ENCODE results near the gene MSX2. TPM values are rescaled to one million over a fixed set of nuclear protein-coding genes. Genes with fewer than 3 reads are reported as not detected.
A peak's percentile ranks its signal among the peaks of the same experiment; 100 is the strongest.

MSX2 gene
- total RNA-seq, 1 donor, result 2.2 TPM

GRCh38 chr5:174721530-174722432 lies 2.6 kb upstream of the MSX2 start:
- no peak overlapping the region for H2AFZ ChIP-seq (ENCODE audit: low read length)
- H3K4me1 ChIP-seq (ENCODE audit: insufficient read depth, low read length), result no peaks in the 10 kb centered on the region
- H3K9me3 ChIP-seq (ENCODE audit: low read depth, low read length), result no peaks in the 10 kb centered on the region
- H3K79me2 ChIP-seq (ENCODE audit: insufficient read depth, low read length), result no peaks in the 10 kb centered on the region
- TF ChIP-seq CTCF (IDR thresholded peaks at IDR 0.05; ENCODE audit: extremely low read depth, low read depth, low read length), result no peak
- peaks cover 49% of the 10 kb centered on the region for H3K27me3 ChIP-seq (ENCODE audit: insufficient read depth, low read length)
- H4K20me1 ChIP-seq (ENCODE audit: insufficient read depth, low read length), result no peaks in the 10 kb centered on the region
- no peak overlapping the region for H3K4me2 ChIP-seq (ENCODE audit: insufficient read depth, low read length)
- H3K36me3 ChIP-seq (ENCODE audit: insufficient read depth, low read length), result no peaks in the 10 kb centered on the region
- H3K27ac ChIP-seq (ENCODE audit: low read depth, low read length), result no peak overlapping the region
- DNase-seq (ENCODE audit: insufficient read length, low spot score, missing footprints), result peak; percentile 84
- H3K4me3 ChIP-seq (ENCODE audit: insufficient read depth, low read length), result no peak overlapping the region

GRCh38 chr5:174722500-174722899 lies 1.9 kb upstream of the MSX2 start:
- peaks cover 49% of the 10 kb centered on the region for H3K27me3 ChIP-seq (ENCODE audit: insufficient read depth, low read length)
- TF ChIP-seq CTCF (IDR thresholded peaks at IDR 0.05; ENCODE audit: extremely low read depth, low read depth, low read length), result no peak
- H2AFZ ChIP-seq (ENCODE audit: low read length), result no peak overlapping the region
- no peaks in the 10 kb centered on the region for H3K9me3 ChIP-seq (ENCODE audit: low read depth, low read length)
- H3K27ac ChIP-seq (ENCODE audit: low read depth, low read length), result no peak overlapping the region
- H3K79me2 ChIP-seq (ENCODE audit: insufficient read depth, low read length), result no peaks in the 10 kb centered on the region
- no peak overlapping the region for H3K4me3 ChIP-seq (ENCODE audit: insufficient read depth, low read length)
- no peaks in the 10 kb centered on the region for H3K36me3 ChIP-seq (ENCODE audit: insufficient read depth, low read length)
- DNase-seq (ENCODE audit: insufficient read length, low spot score, missing footprints), result peak; percentile 55
- H3K4me2 ChIP-seq (ENCODE audit: insufficient read depth, low read length), result no peak overlapping the region
- no peaks in the 10 kb centered on the region for H3K4me1 ChIP-seq (ENCODE audit: insufficient read depth, low read length)
- H4K20me1 ChIP-seq (ENCODE audit: insufficient read depth, low read length), result no peaks in the 10 kb centered on the region

GRCh38 chr5:174723315-174723978 lies 935 bp upstream of the MSX2 start:
- H3K27ac ChIP-seq (ENCODE audit: low read depth, low read length), result no peak overlapping the region
- H3K27me3 ChIP-seq (ENCODE audit: insufficient read depth, low read length), result peaks cover 49% of the 10 kb centered on the region
- peak overlapping the region; percentile 86 for H2AFZ ChIP-seq (ENCODE audit: low read length)
- peak overlapping the region; percentile 86 for H3K4me2 ChIP-seq (ENCODE audit: insufficient read depth, low read length)
- no peaks in the 10 kb centered on the region for H3K79me2 ChIP-seq (ENCODE audit: insufficient read depth, low read length)
- no peaks in the 10 kb centered on the region for H3K36me3 ChIP-seq (ENCODE audit: insufficient read depth, low read length)
- H3K4me3 ChIP-seq (ENCODE audit: insufficient read depth, low read length), result peak overlapping the region; percentile 67
- peak; percentile 68 for DNase-seq (ENCODE audit: insufficient read length, low spot score, missing footprints)
- H3K9me3 ChIP-seq (ENCODE audit: low read depth, low read length), result no peaks in the 10 kb centered on the region
- TF ChIP-seq CTCF (IDR thresholded peaks at IDR 0.05; ENCODE audit: extremely low read depth, low read depth, low read length), result no peak
- H3K4me1 ChIP-seq (ENCODE audit: insufficient read depth, low read length), result no peaks in the 10 kb centered on the region
- no peaks in the 10 kb centered on the region for H4K20me1 ChIP-seq (ENCODE audit: insufficient read depth, low read length)

GRCh38 chr5:174723979-174724483 lies 351 bp upstream of the MSX2 start:
- no peaks in the 10 kb centered on the region for H3K36me3 ChIP-seq (ENCODE audit: insufficient read depth, low read length)
- peak overlapping the region; percentile 67 for H3K4me3 ChIP-seq (ENCODE audit: insufficient read depth, low read length)
- DNase-seq (ENCODE audit: insufficient read length, low spot score, missing footprints), result peak; percentile 86
- H2AFZ ChIP-seq (ENCODE audit: low read length), result peak overlapping the region; percentile 86
- TF ChIP-seq CTCF (IDR thresholded peaks at IDR 0.05; ENCODE audit: extremely low read depth, low read depth, low read length), result no peak
- peaks cover 49% of the 10 kb centered on the region for H3K27me3 ChIP-seq (ENCODE audit: insufficient read depth, low read length)
- peak overlapping the region; percentile 86 for H3K4me2 ChIP-seq (ENCODE audit: insufficient read depth, low read length)
- no peaks in the 10 kb centered on the region for H3K4me1 ChIP-seq (ENCODE audit: insufficient read depth, low read length)
- no peaks in the 10 kb centered on the region for H4K20me1 ChIP-seq (ENCODE audit: insufficient read depth, low read length)
- no peak overlapping the region for H3K27ac ChIP-seq (ENCODE audit: low read depth, low read length)
- no peaks in the 10 kb centered on the region for H3K9me3 ChIP-seq (ENCODE audit: low read depth, low read length)
- H3K79me2 ChIP-seq (ENCODE audit: insufficient read depth, low read length), result no peaks in the 10 kb centered on the region

Measured in osteoblast (primary cell).